Stomach (tissue), 19 donors: Measurements from ENCODE around the gene ZNF772. TPM values are rescaled to one million over a fixed set of nuclear protein-coding genes. Genes with fewer than 3 reads are reported as not detected.
"Not testable (repeated sequence)": the region's sequence is repeated elsewhere in the genome, so short reads cannot be mapped to it uniquely, and the experiment has no call there.

Experiments
- DNase-seq, 2 donors: peaks; one replicate each; pipeline versions ENCODE4 v3.0.0 to v3.0.0-alpha.2; 2013 to 2019
- H3K27ac ChIP-seq, 5 donors: fragments of 200-600 bp in 4 of 5; sonication (generic) in 4 of 5; one replicate each; pipeline ENCODE4 v1.5.1; 2013 to 2019; ENCODE audit warnings: mild to moderate bottlenecking in 1 of 5, moderate library complexity in 1 of 5
- H3K27me3 ChIP-seq, 3 donors: fragments of 200-600 bp; sonication (generic); one replicate each; pipeline ENCODE4 v1.5.1; 2017 to 2019; ENCODE audit warnings: mixed run types in 1 of 3
- H3K36me3 ChIP-seq, 4 donors: fragments of 200-600 bp; sonication (generic); 1 replicate in 3 of 4; 2 replicates in 1 of 4; pipeline ENCODE4 v1.5.1; 2016 to 2019
- H3K4me1 ChIP-seq, 4 donors: fragments of 200-600 bp; sonication (generic); one replicate each; pipeline ENCODE4 v1.5.1; 2016 to 2019
- H3K4me3 ChIP-seq, 4 donors: fragments of 200-600 bp; sonication (generic) in 3 of 4; one replicate each; pipeline ENCODE4 v1.5.1; 2016 to 2019; ENCODE audit warnings: mild to moderate bottlenecking in 1 of 4
- H3K9me3 ChIP-seq, 4 donors: fragments of 200-600 bp; sonication (generic); one replicate each; pipeline ENCODE4 v1.5.1; 2016 to 2019
- CTCF ChIP-seq, 7 experiments: fragments of 450-650 bp in 4 of 7; fragments of 200-600 bp in 3 of 7; sonication (generic) in 3 of 7; IDR thresholded peaks; one replicate each; pipeline ENCODE4 v1.5.1; 2016 to 2019; ENCODE audit warnings: antibody characterized with exemption in 7 of 7, control low read depth in 2 of 7, mild to moderate bottlenecking in 1 of 7
- EP300 ChIP-seq: sonication (generic); formaldehyde crosslinking; IDR thresholded peaks from one replicate; pipeline ENCODE4 v1.6.1; 2017; ENCODE audit warnings: antibody characterized with exemption
- POLR2A ChIP-seq, 4 donors: fragments of 450-650 bp; IDR thresholded peaks; one replicate each; pipeline ENCODE4 v1.6.1; 2016; ENCODE audit warnings: antibody characterized with exemption in 4 of 4, control low read depth in 2 of 4, mild to moderate bottlenecking in 1 of 4, moderate library complexity in 1 of 4
- POLR2AphosphoS5 ChIP-seq, 3 donors: sonication (generic); formaldehyde crosslinking; IDR thresholded peaks; one replicate each; pipeline ENCODE4 v1.6.1; 2016; ENCODE audit warnings: antibody characterized with exemption in 3 of 3
- WGBS, 5 donors: extraction: QIAGEN DNeasy Blood & Tissue Kit in 3 of 5; methylation state at CpG; one replicate each; pipeline versions ENCODE4 v1.1.5 to v1.1.7; 2013 to 2018; 5-methylcytosine and 5-hydroxymethylcytosine counted together
- intact Hi-C: fragments of 100-400 bp; cut with DNase I; formaldehyde crosslinking; loops from one replicate; pipeline ENCODE4 v1.15.1; 2023; ENCODE audit warnings: low total_unique reads
- long read RNA-seq, 10 donors: transcript quantifications; one replicate each; lab custom pipeline, GENCODE V29; 2026
- polyA plus RNA-seq, 3 donors: library from polyadenylated mRNA; stranded (reverse); fragments of 200-250 nt; gene quantifications; one replicate each; pipeline ENCODE4 v1.2.3, GENCODE V29; 2013
- total RNA-seq, 5 donors: library from RNA; depleted of rRNA; stranded (reverse); fragments of >200 nt; gene quantifications; one replicate each; pipeline versions ENCODE4 v1.1.0 to v1.2.3, GENCODE V29; 2014 to 2016
- donor health status: healthy with polysubstance abuse.
- donor health status: Bipolar disorder and iron deficiency.
- donor health status: healthy.

The ZNF772 gene
- total RNA-seq (10 to 100 TPM in 1 of 5 donors, 1 to 10 TPM in 4; 1.4 to 25.9 (median 3.2) TPM), polyA plus RNA-seq (1 to 10 TPM in 1 of 3 donors, under 1 TPM in 2; 0.37 to 1.1 (median 0.92) TPM)
- long read RNA-seq, donor 1 = 0 reads
- long read RNA-seq, donor 2, partial matches to known transcripts = 0 of 1 reads
- long read RNA-seq, donor 2, other reads (novel, unspliced or antisense) = 0 of 1 reads
- long read RNA-seq, donor 3, full-length matches to known transcripts = 1 of 1 reads
- long read RNA-seq, donor 3, partial matches to known transcripts = 0 of 1 reads
- long read RNA-seq, donor 3, other reads (novel, unspliced or antisense) = 0 of 1 reads
- long read RNA-seq, donor 4 = 0 reads
- long read RNA-seq, donor 5, full-length matches to known transcripts = 2 of 2 reads
- long read RNA-seq, donor 5, partial matches to known transcripts = 0 of 2 reads
- long read RNA-seq, donor 5, other reads (novel, unspliced or antisense) = 0 of 2 reads
- long read RNA-seq, donor 6, partial matches to known transcripts = 0 of 2 reads
- long read RNA-seq, donor 6, other reads (novel, unspliced or antisense) = 0 of 2 reads
- long read RNA-seq, donor 7, full-length matches to known transcripts = 2 of 2 reads
- long read RNA-seq, donor 7, partial matches to known transcripts = 0 of 2 reads
- long read RNA-seq, donor 7, other reads (novel, unspliced or antisense) = 0 of 2 reads
- long read RNA-seq, donor 8, partial matches to known transcripts = 0 of 2 reads
- long read RNA-seq, donor 8, other reads (novel, unspliced or antisense) = 0 of 2 reads
- long read RNA-seq, donor 9 = 0 reads
- long read RNA-seq, donor 10 = 0 reads

GRCh38 chr19:57477191-57478008 lies at the start of gene ZNF772:
TSS of gene ZNF772 (minus strand) at chr19:57477566. CDS start at chr19:57477309, 257 bp downstream.
- H3K27me3 ChIP-seq = no peaks in the 10 kb centered on the region
- TF ChIP-seq POLR2AphosphoS5 (IDR thresholded peaks at IDR 0.05) (peak in 2 of 3 donors; percentile 11 to 60), CTCF (IDR thresholded peaks at IDR 0.05) (peak in 4 of 7 experiments; percentile 22 to 42 (median 30)), EP300 (no peak), POLR2A (IDR thresholded peaks at IDR 0.05) (no peak)
- peaks cover 15 to 40% (median 38%) of the 10 kb centered on the region in 4 donors for H3K36me3 ChIP-seq
- intact Hi-C loops = no loop called here
- peak within 1 kb of the TSS; percentile 69 to 82 (median 73) for H3K27ac ChIP-seq
- peak within 1 kb of the TSS; percentile 56 to 77 (median 68) for H3K4me3 ChIP-seq
- DNase-seq = peak; percentile 91 to 98
- 7 to 11% (median 9%) methylated on average over 32 to 38 of the region's 38 CpGs for WGBS, 5 donors
- peaks cover 39 to 86% (median 64%) of the 10 kb centered on the region in 4 donors for H3K9me3 ChIP-seq
- H3K4me1 ChIP-seq = peaks cover 0 to 14% (median 9%) of the 10 kb centered on the region in 4 donors

- H3K27me3 ChIP-seq, H3K4me1 ChIP-seq, intact Hi-C loops, DNase-seq, H3K4me3 ChIP-seq, H3K27ac ChIP-seq: not testable (repeated sequence)
- H3K9me3 ChIP-seq = peaks cover 8 to 94% (median 62%) of the 10 kb centered on the region in 4 donors
- H3K36me3 ChIP-seq = peaks cover 0 to 57% (median 36%) of the 10 kb centered on the region in 4 donors
- 83 to 89% (median 85%) methylated on average over 4 of the region's 4 CpGs for WGBS, 5 donors
Observed at GRCh38 chr19:57518021-57518420, 40.7 kb upstream of the ZNF772 start.

- no peak for TF ChIP-seq CTCF (IDR thresholded peaks at IDR 0.05)
- TF ChIP-seq EP300 = no peak
- no peak for TF ChIP-seq POLR2A (IDR thresholded peaks at IDR 0.05)
- TF ChIP-seq POLR2AphosphoS5 (IDR thresholded peaks at IDR 0.05) = no peak
- Histone ChIP-seq H3K36me3 (peaks cover 0 to 61% (median 38%) of the 10 kb centered on the region in 4 donors), H3K27ac (no peak overlapping the region), H3K27me3 (no peaks in the 10 kb centered on the region), H3K9me3 (peaks cover 14 to 96% (median 75%) of the 10 kb centered on the region in 4 donors), H3K4me1 (no peaks in the 10 kb centered on the region), H3K4me3 (no peak overlapping the region)
- intact Hi-C loops = no loop called here
- WGBS, 5 donors = 78 to 92% (median 91%) methylated on average over 5 of the region's 5 CpGs
- no peak for DNase-seq
Observed at GRCh38 chr19:57515255-57515654, 37.9 kb upstream of the ZNF772 start.

GRCh38 chr19:57512845-57513244 lies 35.5 kb upstream of the ZNF772 start:
- Histone ChIP-seq H3K4me1 (no peaks in the 10 kb centered on the region), H3K27ac (no peak overlapping the region), H3K36me3 (peaks cover 0 to 73% (median 39%) of the 10 kb centered on the region in 4 donors), H3K9me3 (peaks cover 14 to 96% (median 76%) of the 10 kb centered on the region in 4 donors), H3K4me3 (no peak overlapping the region), H3K27me3 (no peaks in the 10 kb centered on the region)
- WGBS, 5 donors = 94 to 99% (median 94%) methylated on average over 6 of the region's 6 CpGs
- DNase-seq = peak in 1 of 2 donors; percentile 13
- intact Hi-C loops = no loop called here
- TF ChIP-seq POLR2AphosphoS5 (IDR thresholded peaks at IDR 0.05) (no peak), EP300 (no peak), POLR2A (IDR thresholded peaks at IDR 0.05) (no peak), CTCF (IDR thresholded peaks at IDR 0.05) (no peak)
